Small intestine (tissue), 7 donors: ENCODE results near the gene COA6. TPM values are rescaled to one million over a fixed set of nuclear protein-coding genes. Genes with fewer than 3 reads are reported as not detected.
"Not testable (repeated sequence)": the region's sequence is repeated elsewhere in the genome, so short reads cannot be mapped to it uniquely, and the experiment has no call there.

Source experiments
- DNase-seq, 2 donors: peaks; one replicate each; pipeline versions ENCODE4 v3.0.0 to v3.0.0-alpha.2; 2013
- FAIRE-seq: peaks from 2 replicates; lab custom pipeline; 2012; peaks lifted over from hg19 to GRCh38; lab: Jason Lieb, UNC
- H3K27ac ChIP-seq, 3 donors: one replicate each; pipeline ENCODE4 v1.5.1; 2013; ENCODE audit warnings: low read length in 2 of 3, mild to moderate bottlenecking in 2 of 3, control low read depth in 1 of 3, inconsistent platforms in 1 of 3, low read depth in 1 of 3, moderate library complexity in 1 of 3
- H3K27me3 ChIP-seq, 3 donors: one replicate each; pipeline ENCODE4 v1.6.1; 2013; ENCODE audit warnings: low read length in 3 of 3, inconsistent platforms in 1 of 3; ENCODE audit not compliant: control insufficient read depth in 3 of 3, insufficient read depth in 3 of 3
- H3K36me3 ChIP-seq, 3 donors: one replicate each; pipeline ENCODE4 v1.6.1; 2013; ENCODE audit warnings: low read length in 3 of 3, inconsistent platforms in 1 of 3, low read depth in 1 of 3, mild to moderate bottlenecking in 1 of 3, moderate library complexity in 1 of 3; ENCODE audit not compliant: control insufficient read depth in 3 of 3, insufficient read depth in 2 of 3
- H3K4me1 ChIP-seq, 3 donors: one replicate each; pipeline ENCODE4 v1.6.1; 2013; ENCODE audit warnings: low read length in 2 of 3, inconsistent platforms in 1 of 3, low read depth in 1 of 3, mild to moderate bottlenecking in 1 of 3, moderate library complexity in 1 of 3; ENCODE audit not compliant: control insufficient read depth in 3 of 3, insufficient read depth in 2 of 3
- H3K4me3 ChIP-seq, 3 donors: one replicate each; pipeline ENCODE4 v1.5.1; 2013; ENCODE audit warnings: low read length in 3 of 3, control low read depth in 1 of 3, inconsistent platforms in 1 of 3, low read depth in 1 of 3, mild to moderate bottlenecking in 1 of 3, moderate library complexity in 1 of 3
- H3K9me3 ChIP-seq, 2 donors: one replicate each; pipeline ENCODE4 v1.6.1; 2013; ENCODE audit warnings: low read depth in 1 of 2, low read length in 1 of 2; ENCODE audit not compliant: control insufficient read depth in 2 of 2, insufficient read depth in 1 of 2
- whole genome bisulfite sequencing, 3 donors: extraction: QIAGEN DNeasy Blood & Tissue Kit; methylation state at CpG; one replicate each; pipeline ENCODE4 v1.1.7; 2013; 5-methylcytosine and 5-hydroxymethylcytosine counted together
- polyA plus RNA-seq, 4 donors: library from polyadenylated mRNA; stranded (reverse) in 3 of 4; unstranded in 1 of 4; fragments of 200-250 nt in 3 of 4; fragments of 120-200 nt in 1 of 4; gene quantifications; one replicate each; pipeline versions ENCODE4 v1.2.1 to v1.2.3, GENCODE V29; 2013
- donor health status: healthy with polysubstance abuse.
- donor health status: control.
- donor health status: control.
- donor health status: Bipolar disorder and iron deficiency.
- donor health status: healthy.

COA6 gene
- polyA plus RNA-seq, 4 donors = 45.4 to 154 (median 88.8) TPM

GRCh38 chr1:234395297-234395696 lies 22.0 kb downstream of the COA6 start:
- H3K4me1 ChIP-seq = no peaks in the 10 kb centered on the region
- no peaks in the 10 kb centered on the region for H3K9me3 ChIP-seq
- 88 to 94% (median 91%) methylated on average over 5 of the region's 5 CpGs for WGBS, 3 donors
- DNase-seq (no peak), FAIRE-seq (no peak)
- no peak overlapping the region for H3K27ac ChIP-seq
- H3K36me3 ChIP-seq = peaks cover 4 to 31% (median 6%) of the 10 kb centered on the region in 3 donors
- H3K27me3 ChIP-seq = no peaks in the 10 kb centered on the region
- H3K4me3 ChIP-seq = no peak overlapping the region

GRCh38 chr1:234396092-234396491 lies 22.8 kb downstream of the COA6 start:
- Histone ChIP-seq H3K27me3 (no peaks in the 10 kb centered on the region), H3K27ac (no peak overlapping the region), H3K4me3 (no peak overlapping the region), H3K4me1 (no peaks in the 10 kb centered on the region), H3K36me3 (peaks cover 4 to 27% (median 6%) of the 10 kb centered on the region in 3 donors), H3K9me3 (no peaks in the 10 kb centered on the region)
- 91 to 99% (median 97%) methylated on average over 8 of the region's 8 CpGs for WGBS, 3 donors
- DNase-seq (no peak), FAIRE-seq (no peak)

GRCh38 chr1:234396871-234397270 lies 23.6 kb downstream of the COA6 start:
- no peaks in the 10 kb centered on the region for H3K9me3 ChIP-seq
- DNase-seq = peak in 1 of 2 donors; percentile 18
- whole genome bisulfite sequencing, 3 donors = 46 to 65% (median 63%) methylated on average over 6 of the region's 6 CpGs
- peak overlapping the region in 1 of 3 donors; percentile 11 for H3K27ac ChIP-seq
- H3K4me3 ChIP-seq = no peak overlapping the region
- peaks cover 2 to 26% (median 4%) of the 10 kb centered on the region in 3 donors for H3K36me3 ChIP-seq
- FAIRE-seq = no peak
- no peaks in the 10 kb centered on the region for H3K27me3 ChIP-seq
- no peaks in the 10 kb centered on the region for H3K4me1 ChIP-seq

GRCh38 chr1:234397732-234398131 lies 24.5 kb downstream of the COA6 start:
- no peak overlapping the region for H3K27ac ChIP-seq

DNA sequence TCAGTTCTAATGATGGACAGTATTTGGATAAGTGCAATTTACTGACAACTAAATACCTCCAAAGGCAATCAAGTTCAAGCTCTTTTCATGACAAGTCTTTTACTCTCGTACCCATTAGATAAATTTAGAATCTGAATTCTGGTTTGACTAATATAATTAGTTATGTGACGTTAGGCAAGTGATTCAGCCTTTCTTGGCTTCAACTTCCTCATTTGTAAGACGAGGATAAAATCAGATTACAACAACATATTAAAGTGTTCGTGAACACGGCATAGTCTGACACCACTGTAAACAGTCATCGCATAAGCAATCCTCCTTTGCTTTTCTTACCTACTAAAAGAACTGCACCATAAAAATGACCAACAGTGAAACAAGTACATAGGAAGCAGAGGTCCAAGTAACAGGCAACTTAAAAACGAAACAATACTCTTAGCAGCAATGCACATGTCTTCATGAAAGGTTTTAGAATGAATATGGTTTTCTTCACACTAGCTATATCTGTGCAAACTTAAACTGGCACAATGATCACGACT lies 25.7 kb downstream of the COA6 start:
- FAIRE-seq = no peak
- H3K4me1 ChIP-seq = no peaks in the 10 kb centered on the region
- H3K36me3 ChIP-seq = peaks cover 0 to 24% (median 0%) of the 10 kb centered on the region in 3 donors
- H3K9me3 ChIP-seq = no peaks in the 10 kb centered on the region
- no peaks in the 10 kb centered on the region for H3K27me3 ChIP-seq
- 52 to 66% (median 65%) methylated on average over 8 of the region's 8 CpGs for WGBS, 3 donors
- no peak overlapping the region for H3K4me3 ChIP-seq
- no peak for DNase-seq
- peak overlapping the region in 1 of 3 donors; percentile 8 for H3K27ac ChIP-seq

More at GRCh38 chr1:234397732-234398131, 24.5 kb downstream of the COA6 start:
- Histone ChIP-seq H3K36me3 (peaks cover 2 to 27% (median 4%) of the 10 kb centered on the region in 3 donors), H3K9me3 (no peaks in the 10 kb centered on the region), H3K4me1 (no peaks in the 10 kb centered on the region), H3K27me3 (no peaks in the 10 kb centered on the region), H3K4me3 (no peak overlapping the region)
- DNase-seq (no peak), FAIRE-seq (no peak)
- 65 to 81% (median 65%) methylated on average over 3 of the region's 5 CpGs for WGBS, 3 donors

GRCh38 chr1:234399515-234399914 lies 26.3 kb downstream of the COA6 start:
- H3K9me3 ChIP-seq, FAIRE-seq, H3K4me1 ChIP-seq, H3K27me3 ChIP-seq, H3K4me3 ChIP-seq, DNase-seq, H3K27ac ChIP-seq: not testable (repeated sequence)
- H3K36me3 ChIP-seq = peaks cover 0 to 22% (median 0%) of the 10 kb centered on the region in 3 donors
- 81 to 96% (median 88%) methylated on average over 6 of the region's 6 CpGs for WGBS, 3 donors

- Histone ChIP-seq H3K4me1 (no peaks in the 10 kb centered on the region), H3K36me3 (peaks cover 0 to 21% (median 3%) of the 10 kb centered on the region in 3 donors), H3K27ac (peak overlapping the region in 2 of 3 donors; percentile 38 to 60), H3K9me3 (no peaks in the 10 kb centered on the region), H3K27me3 (no peaks in the 10 kb centered on the region), H3K4me3 (peak overlapping the region in 1 of 3 donors; percentile 23)
- peak; percentile 19 to 53 for DNase-seq
- no peak for FAIRE-seq
Measured at GRCh38 chr1:234400773-234401172, 27.5 kb downstream of the COA6 start.

DNA sequence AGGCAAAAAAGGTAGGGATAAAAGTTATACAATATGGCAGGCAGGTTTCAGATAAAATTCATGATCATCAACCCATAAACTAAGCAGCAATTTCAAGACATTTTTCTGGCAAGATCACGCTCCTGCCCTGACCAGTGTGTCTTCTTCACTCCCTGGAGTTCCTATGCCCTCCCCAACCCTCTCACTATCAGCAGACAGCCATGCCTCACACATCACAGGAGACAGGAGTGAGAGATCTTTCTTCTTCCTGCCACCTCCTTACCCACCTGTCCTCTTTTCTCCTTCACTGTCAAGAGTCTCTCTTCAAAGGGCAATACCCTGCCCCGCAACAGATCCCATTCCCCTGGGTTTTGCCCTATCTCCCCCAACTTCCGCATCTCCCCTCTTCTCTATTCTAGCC lies 28.4 kb downstream of the COA6 start:
- peak overlapping the region in 1 of 3 donors; percentile 7 for H3K27ac ChIP-seq
- WGBS, 3 donors = 94 to 99% (median 95%) methylated on average over 3 of the region's 3 CpGs

GRCh38 chr1:234402939-234403338 lies 29.7 kb downstream of the COA6 start:
- Histone ChIP-seq H3K27me3 (no peaks in the 10 kb centered on the region), H3K36me3 (peaks cover 0 to 18% (median 5%) of the 10 kb centered on the region in 3 donors), H3K4me3 (no peak overlapping the region), H3K4me1 (no peaks in the 10 kb centered on the region), H3K27ac (no peak overlapping the region), H3K9me3 (no peaks in the 10 kb centered on the region)
- WGBS, 3 donors = 83 to 96% (median 93%) methylated on average over 3 of the region's 3 CpGs
- DNase-seq (no peak), FAIRE-seq (no peak)

More for the DNA sequence above, 28.4 kb downstream of the COA6 start:
- Histone ChIP-seq H3K27me3 (no peaks in the 10 kb centered on the region), H3K36me3 (peaks cover 0 to 16% (median 5%) of the 10 kb centered on the region in 3 donors), H3K9me3 (no peaks in the 10 kb centered on the region), H3K4me1 (no peaks in the 10 kb centered on the region), H3K4me3 (no peak overlapping the region)
- FAIRE-seq (no peak), DNase-seq (no peak)
